Measurements from ENCODE around the gene CDH15.

CDH15 gene

GRCh38 chr16:89156740-89157645 lies 14.6 kb upstream of the CDH15 start:
- DNase-seq (ENCODE audit: low read depth): no peak
- no peak overlapping the region for H3K4me3 ChIP-seq (ENCODE audit: low read depth, low read length)
- TF ChIP-seq, protein P1, sequence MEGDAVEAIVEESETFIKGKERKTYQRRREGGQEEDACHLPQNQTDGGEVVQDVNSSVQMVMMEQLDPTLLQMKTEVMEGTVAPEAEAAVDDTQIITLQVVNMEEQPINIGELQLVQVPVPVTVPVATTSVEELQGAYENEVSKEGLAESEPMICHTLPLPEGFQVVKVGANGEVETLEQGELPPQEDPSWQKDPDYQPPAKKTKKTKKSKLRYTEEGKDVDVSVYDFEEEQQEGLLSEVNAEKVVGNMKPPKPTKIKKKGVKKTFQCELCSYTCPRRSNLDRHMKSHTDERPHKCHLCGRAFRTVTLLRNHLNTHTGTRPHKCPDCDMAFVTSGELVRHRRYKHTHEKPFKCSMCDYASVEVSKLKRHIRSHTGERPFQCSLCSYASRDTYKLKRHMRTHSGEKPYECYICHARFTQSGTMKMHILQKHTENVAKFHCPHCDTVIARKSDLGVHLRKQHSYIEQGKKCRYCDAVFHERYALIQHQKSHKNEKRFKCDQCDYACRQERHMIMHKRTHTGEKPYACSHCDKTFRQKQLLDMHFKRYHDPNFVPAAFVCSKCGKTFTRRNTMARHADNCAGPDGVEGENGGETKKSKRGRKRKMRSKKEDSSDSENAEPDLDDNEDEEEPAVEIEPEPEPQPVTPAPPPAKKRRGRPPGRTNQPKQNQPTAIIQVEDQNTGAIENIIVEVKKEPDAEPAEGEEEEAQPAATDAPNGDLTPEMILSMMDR (IDR thresholded peaks at IDR 0.05; ENCODE audit: control insufficient read depth, extremely low read depth, insufficient read depth): no peak

DNA sequence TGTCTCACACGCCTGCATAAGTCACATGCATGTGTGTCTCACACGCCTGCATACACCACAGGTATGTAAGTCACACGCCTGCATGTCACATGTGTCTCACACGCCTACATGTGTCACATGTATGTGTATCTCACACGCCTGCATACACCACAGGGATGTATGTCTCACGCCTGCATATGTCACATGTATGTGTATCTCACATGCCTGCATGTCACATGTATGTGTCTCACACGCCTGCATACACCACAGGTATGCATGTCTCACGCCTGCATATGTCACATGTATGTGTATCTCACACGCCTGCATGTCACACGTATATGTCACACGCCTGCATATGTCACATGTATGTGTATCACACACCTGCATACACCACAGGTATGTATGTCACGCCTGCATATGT lies 13.8 kb upstream of the CDH15 start:
- TF ChIP-seq, protein P1 (IDR thresholded peaks at IDR 0.05; ENCODE audit: control insufficient read depth, extremely low read depth, insufficient read depth): no peak
- no peak for DNase-seq (ENCODE audit: low read depth)
- no peak overlapping the region for H3K4me3 ChIP-seq (ENCODE audit: low read depth, low read length)

- TF ChIP-seq, protein P1 (IDR thresholded peaks at IDR 0.05; ENCODE audit: control insufficient read depth, extremely low read depth, insufficient read depth): no peak
- H3K4me3 ChIP-seq (ENCODE audit: low read depth, low read length): no peak overlapping the region
- DNase-seq (ENCODE audit: low read depth): no peak
These were observed 12.3 kb upstream of the CDH15 start for GRCh38 chr16:89159066-89159849.

- no peak overlapping the region for H3K4me3 ChIP-seq (ENCODE audit: low read depth, low read length)
- DNase-seq (ENCODE audit: low read depth): no peak
- TF ChIP-seq, protein P1 (IDR thresholded peaks at IDR 0.05; ENCODE audit: control insufficient read depth, extremely low read depth, insufficient read depth): no peak
These were observed 11.6 kb upstream of the CDH15 start for GRCh38 chr16:89159850-89160354.

DNA sequence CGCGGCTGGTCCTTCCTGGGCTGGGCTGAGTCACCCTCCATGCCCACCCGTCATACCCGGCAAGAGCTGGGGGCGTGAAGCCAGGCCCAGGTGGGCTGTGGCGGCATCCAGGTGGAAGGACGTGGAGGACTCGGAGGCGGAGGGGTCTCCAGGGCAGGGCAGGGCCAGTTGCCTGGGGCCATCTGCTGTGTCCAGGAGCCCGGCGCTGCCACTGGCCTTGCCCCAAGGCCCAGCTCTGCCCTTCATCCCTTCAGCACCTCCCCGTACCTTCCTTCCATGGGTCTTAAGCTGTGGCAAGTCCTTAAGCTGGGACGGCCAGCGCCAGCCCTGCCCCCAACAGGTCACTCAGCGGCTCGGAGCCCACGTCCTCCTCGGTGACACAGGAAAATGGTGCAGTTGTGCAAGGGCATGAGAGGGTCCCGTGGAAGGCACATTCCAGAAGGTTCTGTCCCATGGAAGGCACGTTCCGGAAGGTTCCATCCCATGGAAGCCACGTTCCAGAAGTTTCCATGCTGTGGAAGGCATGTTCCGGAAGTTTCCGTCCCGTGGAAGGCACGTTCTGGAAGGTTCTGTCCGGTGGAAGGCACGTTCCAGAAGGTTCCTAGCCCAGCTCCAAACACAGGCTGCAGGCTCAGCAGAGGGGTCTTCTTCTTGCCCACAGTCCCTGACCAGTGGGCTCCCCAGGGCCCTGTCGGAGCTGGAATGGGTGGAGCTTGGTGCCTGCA lies 10.4 kb upstream of the CDH15 start:
- H3K4me3 ChIP-seq (ENCODE audit: low read depth, low read length): no peak overlapping the region
- TF ChIP-seq, protein P1 (IDR thresholded peaks at IDR 0.05; ENCODE audit: control insufficient read depth, extremely low read depth, insufficient read depth): no peak

More for the DNA sequence above, 10.4 kb upstream of the CDH15 start:
- DNase-seq (ENCODE audit: low read depth): no peak

Measured in LNCaP clone FGC (cell line).